Measurements from ENCODE around the gene ARF6. TPM values are rescaled to one million over a fixed set of nuclear protein-coding genes. Genes with fewer than 3 reads are reported as not detected.

Gene ARF6
- total RNA-seq, 1 experiment from 2014 or later = 63.2 TPM

DNA sequence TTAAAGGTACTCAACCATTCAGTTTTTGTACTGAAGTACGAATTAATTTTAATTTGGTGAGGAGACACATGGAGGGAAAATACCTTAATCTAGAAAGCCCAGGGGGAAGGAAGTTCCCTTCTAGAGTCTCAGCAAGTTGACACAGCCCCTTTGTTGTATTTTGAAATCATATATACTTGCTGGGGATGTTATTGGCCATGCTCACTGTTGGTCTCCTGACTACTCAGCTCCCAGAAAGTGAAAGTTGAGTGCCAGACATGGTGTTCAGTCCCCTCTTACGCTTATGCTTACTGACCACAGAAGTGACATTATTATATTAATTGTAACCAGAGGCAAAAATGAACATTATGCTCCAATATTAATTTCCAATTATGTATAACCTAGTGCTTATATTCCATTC lies 28.1 kb downstream of the ARF6 start:
- H3K9me3 ChIP-seq (ENCODE audit: control insufficient read depth, insufficient read depth, low read depth, low read length) = no peaks in the 10 kb centered on the region
- CTCF ChIA-PET = no interaction called here
- peak overlapping the region; percentile 69; the same call in 1 of the 2 replicates for H3K27ac ChIP-seq (ENCODE audit: low read length)
- in situ Hi-C loops (cut with HindIII; ENCODE audit: low pct_unique_long_range_greater_than_20kb, low sequenced_read_pairs) = no loop called here
- DNase-seq (ENCODE audit: low read depth, low spot score) (no peak), ATAC-seq (no peak)
- peaks cover 6% of the 10 kb centered on the region for H3K4me1 ChIP-seq (ENCODE audit: control insufficient read depth, insufficient read depth, low read length)
- H3K4me3 ChIP-seq (ENCODE audit: low read depth in 2 of 2, low read length in 2 of 2) = no peak overlapping the region
- intact Hi-C loops (cut with micrococcal nuclease; ENCODE audit: unreplicated experiment) = no loop called here
- TF ChIP-seq, protein P1, sequence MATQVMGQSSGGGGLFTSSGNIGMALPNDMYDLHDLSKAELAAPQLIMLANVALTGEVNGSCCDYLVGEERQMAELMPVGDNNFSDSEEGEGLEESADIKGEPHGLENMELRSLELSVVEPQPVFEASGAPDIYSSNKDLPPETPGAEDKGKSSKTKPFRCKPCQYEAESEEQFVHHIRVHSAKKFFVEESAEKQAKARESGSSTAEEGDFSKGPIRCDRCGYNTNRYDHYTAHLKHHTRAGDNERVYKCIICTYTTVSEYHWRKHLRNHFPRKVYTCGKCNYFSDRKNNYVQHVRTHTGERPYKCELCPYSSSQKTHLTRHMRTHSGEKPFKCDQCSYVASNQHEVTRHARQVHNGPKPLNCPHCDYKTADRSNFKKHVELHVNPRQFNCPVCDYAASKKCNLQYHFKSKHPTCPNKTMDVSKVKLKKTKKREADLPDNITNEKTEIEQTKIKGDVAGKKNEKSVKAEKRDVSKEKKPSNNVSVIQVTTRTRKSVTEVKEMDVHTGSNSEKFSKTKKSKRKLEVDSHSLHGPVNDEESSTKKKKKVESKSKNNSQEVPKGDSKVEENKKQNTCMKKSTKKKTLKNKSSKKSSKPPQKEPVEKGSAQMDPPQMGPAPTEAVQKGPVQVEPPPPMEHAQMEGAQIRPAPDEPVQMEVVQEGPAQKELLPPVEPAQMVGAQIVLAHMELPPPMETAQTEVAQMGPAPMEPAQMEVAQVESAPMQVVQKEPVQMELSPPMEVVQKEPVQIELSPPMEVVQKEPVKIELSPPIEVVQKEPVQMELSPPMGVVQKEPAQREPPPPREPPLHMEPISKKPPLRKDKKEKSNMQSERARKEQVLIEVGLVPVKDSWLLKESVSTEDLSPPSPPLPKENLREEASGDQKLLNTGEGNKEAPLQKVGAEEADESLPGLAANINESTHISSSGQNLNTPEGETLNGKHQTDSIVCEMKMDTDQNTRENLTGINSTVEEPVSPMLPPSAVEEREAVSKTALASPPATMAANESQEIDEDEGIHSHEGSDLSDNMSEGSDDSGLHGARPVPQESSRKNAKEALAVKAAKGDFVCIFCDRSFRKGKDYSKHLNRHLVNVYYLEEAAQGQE (IDR thresholded peaks at IDR 0.05; ENCODE audit: insufficient read depth in 1 of 2, low read depth in 2 of 2, low read length in 1 of 2) = no peak
- TF ChIP-seq, protein P2, sequence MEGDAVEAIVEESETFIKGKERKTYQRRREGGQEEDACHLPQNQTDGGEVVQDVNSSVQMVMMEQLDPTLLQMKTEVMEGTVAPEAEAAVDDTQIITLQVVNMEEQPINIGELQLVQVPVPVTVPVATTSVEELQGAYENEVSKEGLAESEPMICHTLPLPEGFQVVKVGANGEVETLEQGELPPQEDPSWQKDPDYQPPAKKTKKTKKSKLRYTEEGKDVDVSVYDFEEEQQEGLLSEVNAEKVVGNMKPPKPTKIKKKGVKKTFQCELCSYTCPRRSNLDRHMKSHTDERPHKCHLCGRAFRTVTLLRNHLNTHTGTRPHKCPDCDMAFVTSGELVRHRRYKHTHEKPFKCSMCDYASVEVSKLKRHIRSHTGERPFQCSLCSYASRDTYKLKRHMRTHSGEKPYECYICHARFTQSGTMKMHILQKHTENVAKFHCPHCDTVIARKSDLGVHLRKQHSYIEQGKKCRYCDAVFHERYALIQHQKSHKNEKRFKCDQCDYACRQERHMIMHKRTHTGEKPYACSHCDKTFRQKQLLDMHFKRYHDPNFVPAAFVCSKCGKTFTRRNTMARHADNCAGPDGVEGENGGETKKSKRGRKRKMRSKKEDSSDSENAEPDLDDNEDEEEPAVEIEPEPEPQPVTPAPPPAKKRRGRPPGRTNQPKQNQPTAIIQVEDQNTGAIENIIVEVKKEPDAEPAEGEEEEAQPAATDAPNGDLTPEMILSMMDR (IDR thresholded peaks at IDR 0.05) = no peak
- TF ChIP-seq TCF7L2 (IDR thresholded peaks at IDR 0.05; ENCODE audit: low read depth, low read length) (no peak), POLR2AphosphoS5 (IDR thresholded peaks at IDR 0.05; ENCODE audit: low read depth, low read length) (no peak), SIN3A (IDR thresholded peaks at IDR 0.05; ENCODE audit: borderline replicate concordance, insufficient read depth, low read depth, low read length) (no peak)
- POLR2A ChIA-PET = no interaction called here
- H3K36me3 ChIP-seq (ENCODE audit: control insufficient read depth, insufficient read depth, low read length) = no peaks in the 10 kb centered on the region
- BruUV-seq (replicated peaks) = no TSS peak
- H3K27me3 ChIP-seq (ENCODE audit: control insufficient read depth, insufficient read depth, low read length) = no peaks in the 10 kb centered on the region

DNA sequence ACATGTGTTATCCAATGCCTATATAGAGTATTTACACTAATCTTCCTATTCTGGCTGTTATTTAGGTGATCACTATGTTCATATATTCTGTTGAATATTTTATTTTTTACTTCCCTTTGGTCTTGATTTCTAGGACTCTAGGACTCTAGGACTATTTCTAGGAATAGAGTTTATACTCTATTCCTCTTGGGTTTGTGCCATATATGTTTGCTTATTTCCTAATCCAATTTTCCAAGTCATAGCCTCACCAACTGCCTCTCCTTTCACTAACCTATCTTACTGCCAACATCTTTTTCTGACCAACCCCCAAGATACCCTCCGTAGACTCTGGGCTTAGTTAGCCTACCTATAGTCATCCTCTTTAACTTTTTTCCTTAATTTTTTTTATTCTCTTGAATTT lies 28.5 kb downstream of the ARF6 start:
- Histone ChIP-seq H3K4me3 (ENCODE audit: low read depth in 2 of 2, low read length in 2 of 2) (no peak overlapping the region), H3K36me3 (ENCODE audit: control insufficient read depth, insufficient read depth, low read length) (no peaks in the 10 kb centered on the region), H3K4me1 (ENCODE audit: control insufficient read depth, insufficient read depth, low read length) (peaks cover 6% of the 10 kb centered on the region), H3K27ac (ENCODE audit: low read length) (peak overlapping the region; percentile 69; the same call in 1 of the 2 replicates), H3K27me3 (ENCODE audit: control insufficient read depth, insufficient read depth, low read length) (no peaks in the 10 kb centered on the region), H3K9me3 (ENCODE audit: control insufficient read depth, insufficient read depth, low read depth, low read length) (no peaks in the 10 kb centered on the region)
- no peak for DNase-seq (ENCODE audit: low read depth, low spot score)
- ATAC-seq = no peak
- no TSS peak for BruUV-seq (replicated peaks)
- intact Hi-C loops (cut with micrococcal nuclease; ENCODE audit: unreplicated experiment) (no loop called here), in situ Hi-C loops (cut with HindIII; ENCODE audit: low pct_unique_long_range_greater_than_20kb, low sequenced_read_pairs) (no loop called here)
- no peak for TF ChIP-seq TCF7L2 (IDR thresholded peaks at IDR 0.05; ENCODE audit: low read depth, low read length)
- TF ChIP-seq, protein P1 (IDR thresholded peaks at IDR 0.05; ENCODE audit: insufficient read depth in 1 of 2, low read depth in 2 of 2, low read length in 1 of 2) = no peak
- CTCF ChIA-PET = no interaction called here
- POLR2A ChIA-PET = no interaction called here

All from Panc1 (cell line).